AG04449 (cell line): Measurements from ENCODE around the gene ECD.

Source experiments
- CTCF ChIA-PET: fragments of 350-600 bp; formaldehyde crosslinking; extraction: SDS; loops from one replicate; lab custom pipeline; 2021; ENCODE audit warnings: antibody characterized with exemption; lab: Yijun Ruan, JAX
- POLR2A ChIA-PET: fragments of 400-600, 350-600 bp; formaldehyde crosslinking; extraction: SDS; loops from one replicate; lab custom pipeline; 2020; ENCODE audit warnings: antibody characterized with exemption, inconsistent platforms; lab: Yijun Ruan, JAX
- DNase-seq: peaks from one replicate; pipeline ENCODE4 v3.0.0-alpha.2; 2010; ENCODE audit warnings: low read depth, low spot score
- H3K4me3 ChIP-seq: 2 replicates; pipeline ENCODE4 v1.5.1; 2011; ENCODE audit warnings: low read depth, mild to moderate bottlenecking, control low read depth, low read length
- CTCF ChIP-seq: IDR thresholded peaks from one replicate; pipeline ENCODE4 v1.5.1; 2011; ENCODE audit warnings: mild to moderate bottlenecking, moderate library complexity, low read length, control low read depth, inconsistent platforms; ENCODE audit not compliant: insufficient read depth; ENCODE audit errors: missing control alignments

ECD gene

DNA sequence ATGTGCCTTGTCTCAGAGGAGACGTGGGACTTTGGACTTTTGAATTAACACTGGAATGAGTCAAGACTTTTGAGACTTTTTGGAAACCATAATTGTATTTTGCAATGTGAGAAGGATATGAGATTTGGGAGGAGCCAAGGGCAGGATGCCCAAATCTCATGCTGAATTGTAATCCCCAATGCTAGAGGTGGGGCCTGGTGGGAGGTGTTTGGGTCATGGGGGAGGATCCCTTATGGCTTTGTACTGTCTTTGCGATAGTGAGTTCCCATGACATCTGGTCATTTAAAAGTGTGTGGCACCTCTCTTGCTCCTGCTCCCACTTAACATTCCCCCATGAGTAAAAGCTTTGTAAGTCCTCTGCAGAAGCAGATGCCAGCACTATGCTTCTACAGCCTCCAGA lies 40.1 kb upstream of the ECD start:
- H3K4me3 ChIP-seq = no peak overlapping the region
- no peak for DNase-seq
- no peak for TF ChIP-seq CTCF
- POLR2A ChIA-PET = no interaction called here
- CTCF ChIA-PET = no interaction called here

DNA sequence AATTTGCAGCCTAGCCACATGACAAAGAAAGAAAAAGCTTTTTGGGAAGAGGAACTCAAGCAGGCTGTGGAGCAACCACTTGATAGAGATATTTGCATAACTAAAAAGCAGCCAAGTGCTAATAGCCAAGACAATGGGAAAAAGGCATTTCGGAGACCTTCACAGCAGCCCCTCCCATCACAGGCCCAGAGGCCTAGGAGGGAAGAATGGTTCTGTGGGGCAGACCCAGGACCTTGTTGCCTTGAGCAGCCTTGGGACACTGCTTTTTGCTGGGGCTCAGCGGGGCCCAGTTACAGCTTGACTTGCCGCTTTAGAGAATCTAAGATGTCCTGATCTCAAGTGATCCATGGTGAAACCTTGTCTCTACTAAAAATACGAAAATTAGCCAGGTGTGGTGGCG lies 38.6 kb upstream of the ECD start:
- TF ChIP-seq CTCF = no peak
- no peak for DNase-seq
- ChIA-PET POLR2A (interaction anchor here (1.1 kb wide), 1 partner anchor 38 kb away, joined by 5 read pairs; the partner anchor contains the start of genes ECD and FAM149B1), CTCF (interaction anchor here (1.5 kb wide), 1 partner anchor 14 kb away, joined by 4 read pairs; no protein-coding TSS in a partner anchor)
- no peak overlapping the region for H3K4me3 ChIP-seq

- ChIA-PET POLR2A (no interaction called here), CTCF (interaction anchor here (1.5 kb wide), 1 partner anchor 14 kb away, joined by 4 read pairs; no protein-coding TSS in a partner anchor)
- TF ChIP-seq CTCF = no peak
- no peak for DNase-seq
- no peak overlapping the region for H3K4me3 ChIP-seq
Observed at GRCh38 chr10:73205890-73206289, 38.1 kb upstream of the ECD start.

- POLR2A ChIA-PET = no interaction called here
- DNase-seq = no peak
- CTCF ChIA-PET = interaction anchor here (1.5 kb wide), 1 partner anchor 15 kb away, joined by 4 read pairs; no protein-coding TSS in a partner anchor
- no peak overlapping the region for H3K4me3 ChIP-seq
- no peak for TF ChIP-seq CTCF
Observed at GRCh38 chr10:73205081-73205480, 37.3 kb upstream of the ECD start.

GRCh38 chr10:73190188-73190587 lies 22.4 kb upstream of the ECD start:
- no peak for DNase-seq
- ChIA-PET CTCF (interaction anchor here (0.9 kb wide), 1 partner anchor 31 kb away, joined by 3 read pairs; no protein-coding TSS in a partner anchor), POLR2A (no interaction called here)
- no peak for TF ChIP-seq CTCF
- H3K4me3 ChIP-seq = no peak overlapping the region

DNA sequence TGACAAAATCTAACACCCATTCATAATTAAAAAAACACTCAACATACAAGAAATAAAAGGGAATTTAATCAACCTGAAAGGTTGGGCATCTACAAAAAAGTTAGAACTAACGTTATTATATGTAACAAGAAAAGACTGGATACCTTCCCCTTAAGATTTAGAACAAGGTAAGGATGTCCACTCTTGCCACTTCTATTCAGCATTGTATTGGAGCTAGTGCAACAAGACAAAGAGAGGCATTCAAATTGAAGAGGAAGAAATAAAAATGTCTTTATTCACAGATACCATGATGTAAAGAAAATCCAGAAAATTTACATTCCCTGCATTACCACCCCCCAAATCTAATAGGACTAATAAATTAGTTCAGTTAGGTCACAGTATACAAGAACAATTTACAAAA lies 18.5 kb upstream of the ECD start:
- CTCF ChIA-PET = no interaction called here
- no peak overlapping the region for H3K4me3 ChIP-seq
- no peak for TF ChIP-seq CTCF
- DNase-seq = no peak
- POLR2A ChIA-PET = no interaction called here
